Measurements from ENCODE around the gene ETS2.

ETS2 gene

GRCh38 chr21:38774586-38775285 is 31.0 kb upstream of the ETS2 start:
- Histone ChIP-seq H3K4me2 (ENCODE audit: low read depth, low read length, poor library complexity, severe bottlenecking) (no peak overlapping the region), H3K9me2 (replicated peaks; ENCODE audit: insufficient read depth, low read length) (no peaks in the 10 kb centered on the region), H3K27me3 (ENCODE audit: low read length) (no peaks in the 10 kb centered on the region), H2AFZ (ENCODE audit: low read depth, low read length, severe bottlenecking) (no peak overlapping the region), H3K79me2 (ENCODE audit: insufficient read depth, low read length) (no peaks in the 10 kb centered on the region), H3F3A (ENCODE audit: insufficient read depth) (no peaks in the 10 kb centered on the region), H3K9me3 (ENCODE audit: insufficient read depth, low read length) (peaks cover 5% of the 10 kb centered on the region; the same call in 1 of the 2 replicates), H3K27ac (ENCODE audit: low read depth, low read length) (no peak overlapping the region), H4K20me1 (ENCODE audit: low read depth, low read length) (no peaks in the 10 kb centered on the region), H3K9ac (ENCODE audit: low read length) (no peak overlapping the region), H3K4me3 (ENCODE audit: insufficient read depth, low read length, poor library complexity, severe bottlenecking) (no peak overlapping the region), H3K36me3 (ENCODE audit: low read length) (no peaks in the 10 kb centered on the region)
- TF ChIP-seq CTCF (IDR thresholded peaks at IDR 0.05; ENCODE audit: insufficient read depth, low read length, poor library complexity, severe bottlenecking) (no peak), EZH2phosphoT487 (conservative IDR thresholded peaks at IDR 0.05; ENCODE audit: low read length) (no peak)

- Histone ChIP-seq H2AFZ (ENCODE audit: low read depth, low read length, severe bottlenecking) (no peak overlapping the region), H3K27ac (ENCODE audit: low read depth, low read length) (no peak overlapping the region), H3K27me3 (ENCODE audit: low read length) (no peaks in the 10 kb centered on the region), H3K9me2 (replicated peaks; ENCODE audit: insufficient read depth, low read length) (no peaks in the 10 kb centered on the region), H3F3A (ENCODE audit: insufficient read depth) (no peaks in the 10 kb centered on the region), H3K4me2 (ENCODE audit: low read depth, low read length, poor library complexity, severe bottlenecking) (no peak overlapping the region), H3K9me3 (ENCODE audit: insufficient read depth, low read length) (peaks cover 5% of the 10 kb centered on the region; the same call in 1 of the 2 replicates), H3K9ac (ENCODE audit: low read length) (no peak overlapping the region), H3K36me3 (ENCODE audit: low read length) (no peaks in the 10 kb centered on the region), H3K4me3 (ENCODE audit: insufficient read depth, low read length, poor library complexity, severe bottlenecking) (no peak overlapping the region), H3K79me2 (ENCODE audit: insufficient read depth, low read length) (no peaks in the 10 kb centered on the region), H4K20me1 (ENCODE audit: low read depth, low read length) (no peaks in the 10 kb centered on the region)
- TF ChIP-seq CTCF (IDR thresholded peaks at IDR 0.05; ENCODE audit: insufficient read depth, low read length, poor library complexity, severe bottlenecking) (no peak), EZH2phosphoT487 (conservative IDR thresholded peaks at IDR 0.05; ENCODE audit: low read length) (no peak)
These were observed 30.0 kb upstream of the ETS2 start for GRCh38 chr21:38775733-38776132.

DNA sequence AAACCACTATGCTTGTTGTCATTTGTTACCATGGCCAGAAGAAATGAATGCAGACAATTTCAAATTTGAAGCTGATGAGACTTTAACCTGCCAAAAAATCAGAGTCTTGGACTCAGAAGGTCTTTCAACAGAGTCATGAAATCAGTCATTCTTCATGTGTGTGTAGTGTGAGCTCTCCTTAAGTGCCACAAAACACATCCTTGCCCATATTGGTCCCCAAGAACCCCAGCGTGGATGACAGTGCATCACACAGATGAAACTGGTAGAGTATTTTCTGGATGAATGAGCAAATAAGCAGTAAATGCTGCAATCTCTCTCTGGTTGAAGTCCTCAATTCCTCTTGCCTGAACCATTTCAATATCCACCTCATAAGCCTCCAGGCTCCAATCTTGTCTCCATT is 28.7 kb upstream of the ETS2 start:
- Histone ChIP-seq H3K27me3 (ENCODE audit: low read length) (no peaks in the 10 kb centered on the region), H3K9me2 (replicated peaks; ENCODE audit: insufficient read depth, low read length) (no peaks in the 10 kb centered on the region)

More for the DNA sequence above, 28.7 kb upstream of the ETS2 start:
- Histone ChIP-seq H3F3A (ENCODE audit: insufficient read depth) (no peaks in the 10 kb centered on the region), H3K27ac (ENCODE audit: low read depth, low read length) (no peak overlapping the region), H3K79me2 (ENCODE audit: insufficient read depth, low read length) (no peaks in the 10 kb centered on the region), H3K9me3 (ENCODE audit: insufficient read depth, low read length) (peaks cover 5% of the 10 kb centered on the region; the same call in 1 of the 2 replicates), H4K20me1 (ENCODE audit: low read depth, low read length) (no peaks in the 10 kb centered on the region), H3K4me3 (ENCODE audit: insufficient read depth, low read length, poor library complexity, severe bottlenecking) (no peak overlapping the region), H2AFZ (ENCODE audit: low read depth, low read length, severe bottlenecking) (no peak overlapping the region), H3K4me2 (ENCODE audit: low read depth, low read length, poor library complexity, severe bottlenecking) (no peak overlapping the region), H3K9ac (ENCODE audit: low read length) (no peak overlapping the region), H3K36me3 (ENCODE audit: low read length) (no peaks in the 10 kb centered on the region)
- no peak for TF ChIP-seq EZH2phosphoT487 (conservative IDR thresholded peaks at IDR 0.05; ENCODE audit: low read length)
- no peak for TF ChIP-seq CTCF (IDR thresholded peaks at IDR 0.05; ENCODE audit: insufficient read depth, low read length, poor library complexity, severe bottlenecking)
